DLD1 (cell line): ENCODE measurements around the gene GPR158.

Experiments used
- in situ Hi-C: cut with HindIII; loops from 2 replicates; pipeline ENCODE4 v1.10.0; 2017; ENCODE audit warnings: low sequenced_read_pairs

GPR158 gene

DNA sequence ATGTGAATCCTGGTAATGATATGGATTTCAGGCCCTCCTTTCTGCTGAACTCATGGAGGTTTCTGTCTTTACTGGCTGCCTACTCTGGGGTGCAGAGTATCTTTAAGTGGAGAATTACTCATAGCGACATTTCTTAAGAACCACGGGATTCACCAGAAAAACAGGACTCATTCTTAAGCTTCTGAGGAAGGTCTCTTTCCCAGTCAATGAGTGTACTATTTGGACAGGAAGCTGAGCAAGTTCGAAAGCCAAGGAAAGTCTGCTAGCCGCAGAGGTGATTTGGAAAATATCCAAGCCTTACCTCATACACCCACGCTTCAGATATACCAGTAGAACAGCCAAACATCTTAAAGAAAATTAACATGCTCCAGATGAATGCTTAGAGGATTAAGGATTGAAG is 381.7 kb downstream of the GPR158 start:
- in situ Hi-C loops, result no loop called here

DNA sequence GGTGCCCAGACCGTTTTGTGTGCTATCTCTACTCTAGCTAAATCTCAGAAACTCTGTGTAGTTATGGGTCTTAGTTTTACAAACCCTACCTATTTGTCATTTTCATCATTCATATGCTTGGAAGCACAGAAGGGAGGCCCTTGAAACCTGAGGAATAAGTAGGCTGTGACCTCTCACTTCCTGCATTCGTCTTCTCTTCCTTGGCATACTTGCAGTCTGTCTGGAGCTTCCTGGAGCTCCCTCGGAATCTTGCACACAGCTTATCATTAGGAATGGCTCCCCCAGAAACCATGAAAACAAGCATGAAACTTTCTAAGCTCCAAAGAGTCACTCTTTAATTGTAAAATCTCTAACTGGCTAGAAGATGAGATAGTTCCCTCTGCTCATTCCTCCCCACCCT is 382.3 kb downstream of the GPR158 start:
- in situ Hi-C loops, result no loop called here

DNA sequence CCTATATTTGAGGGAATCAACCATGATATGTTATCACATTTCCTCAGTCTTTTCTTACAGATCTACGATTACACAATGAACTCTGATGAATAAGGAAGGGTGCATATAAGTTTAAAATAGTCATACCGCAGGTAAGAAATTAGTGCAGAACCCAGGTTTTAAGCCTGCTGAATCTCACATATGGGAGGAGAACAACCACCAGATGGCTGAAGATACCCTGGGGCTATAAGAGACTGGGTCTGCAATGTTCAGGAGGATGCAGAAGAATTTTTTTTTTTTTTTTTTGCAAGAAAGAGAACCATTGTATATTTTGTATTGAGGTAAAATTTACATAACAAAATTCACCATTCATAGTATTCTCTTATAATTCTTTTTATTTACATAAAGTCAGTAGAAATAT is 387.0 kb downstream of the GPR158 start:
- in situ Hi-C loops, result no loop called here

DNA sequence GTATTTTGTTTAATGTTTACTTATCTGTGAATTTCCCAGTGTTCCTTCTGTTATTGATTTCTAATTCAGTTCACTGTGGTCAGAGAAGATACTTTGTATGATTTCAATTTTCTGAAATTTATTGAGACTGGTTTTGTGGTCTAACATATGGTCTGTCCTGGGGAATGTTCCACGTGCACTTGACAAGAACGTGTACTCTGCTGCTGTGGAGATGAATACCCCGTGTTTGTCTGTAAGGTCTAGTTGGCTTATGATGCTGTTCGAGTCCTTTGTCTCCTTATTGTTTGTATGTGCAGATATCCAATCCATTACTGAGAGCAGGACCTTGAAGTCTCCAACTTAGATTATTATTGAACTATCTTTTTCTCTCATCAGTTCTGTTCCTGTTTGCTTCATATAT is 387.7 kb downstream of the GPR158 start:
- in situ Hi-C loops, result no loop called here

DNA sequence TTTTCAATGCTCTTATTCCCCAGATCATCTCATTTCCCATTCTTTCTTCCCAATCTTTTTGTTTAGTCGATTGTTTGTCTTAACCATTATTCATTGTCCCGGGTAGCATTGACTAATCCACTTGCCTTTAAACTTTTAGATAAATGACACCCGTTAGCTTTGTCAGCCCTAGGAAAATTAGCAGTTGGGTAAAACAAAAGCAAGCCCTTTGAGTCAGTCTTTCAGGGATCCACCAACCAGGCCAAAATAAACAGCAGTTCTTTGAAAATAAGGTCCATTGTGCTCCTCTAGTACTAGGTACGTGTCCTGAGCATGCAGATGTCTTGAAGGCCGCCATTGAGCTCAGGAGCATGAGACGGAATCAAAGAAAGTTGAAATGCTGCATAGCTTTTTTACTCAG is 389.6 kb downstream of the GPR158 start:
- in situ Hi-C loops, result no loop called here

DNA sequence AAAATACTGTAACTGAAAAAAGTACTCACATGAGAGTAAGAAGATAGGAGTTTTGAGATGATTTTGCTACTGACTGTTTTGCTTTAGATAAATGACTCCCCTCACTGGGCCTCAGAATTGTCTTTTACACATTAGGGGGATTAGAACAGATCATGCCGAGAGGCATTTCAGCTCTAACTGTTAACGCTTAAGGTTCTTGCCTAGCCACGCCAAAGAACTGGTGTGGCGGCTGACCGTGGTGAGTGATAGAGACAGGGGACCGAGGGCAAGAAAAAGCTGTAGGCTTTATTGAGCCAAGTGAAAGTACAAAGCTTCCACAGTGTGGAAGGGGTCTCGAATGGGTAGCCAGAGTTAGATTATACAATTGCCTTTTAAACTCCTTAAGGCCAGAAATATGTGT is 390.8 kb downstream of the GPR158 start:
- in situ Hi-C loops, result no loop called here

DNA sequence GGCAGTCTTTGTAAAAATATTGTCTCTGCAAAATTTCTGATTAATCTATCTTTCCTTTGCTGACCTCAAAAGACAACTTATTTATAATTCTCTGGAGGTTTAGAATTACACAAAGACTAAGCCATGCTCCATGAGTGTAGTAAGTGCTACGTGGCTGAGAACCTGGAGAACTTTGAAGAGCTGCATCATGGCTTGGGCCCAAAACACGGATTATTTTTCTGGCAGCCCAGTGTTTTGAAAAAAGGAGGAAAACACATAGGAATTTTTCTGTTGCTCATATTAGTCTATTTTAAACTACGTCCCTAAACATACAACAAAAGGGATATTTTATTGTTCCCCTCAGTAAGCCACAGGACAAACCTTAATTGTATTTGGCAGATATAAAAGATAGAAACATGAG is 398.5 kb downstream of the GPR158 start:
- in situ Hi-C loops, result no loop called here

DNA sequence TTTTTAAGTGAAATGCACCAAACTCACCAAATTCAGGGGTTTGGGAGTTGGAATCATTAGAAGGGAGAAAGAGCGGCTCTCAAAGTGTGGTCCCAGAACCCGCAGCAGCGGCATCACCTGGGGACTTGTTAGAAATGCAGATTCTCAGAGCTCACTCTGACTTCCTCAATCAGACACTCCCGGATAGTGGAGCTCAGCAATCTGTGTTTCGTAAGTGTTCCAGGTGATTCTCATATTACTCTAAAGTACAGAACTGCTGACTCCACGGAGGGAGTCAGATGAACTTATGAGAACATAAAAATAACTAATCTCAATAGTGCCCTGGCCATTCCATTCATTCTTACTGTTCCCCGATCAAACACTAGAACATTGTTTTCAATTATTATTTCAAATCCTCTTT is 400.5 kb downstream of the GPR158 start:
- in situ Hi-C loops, result no loop called here

DNA sequence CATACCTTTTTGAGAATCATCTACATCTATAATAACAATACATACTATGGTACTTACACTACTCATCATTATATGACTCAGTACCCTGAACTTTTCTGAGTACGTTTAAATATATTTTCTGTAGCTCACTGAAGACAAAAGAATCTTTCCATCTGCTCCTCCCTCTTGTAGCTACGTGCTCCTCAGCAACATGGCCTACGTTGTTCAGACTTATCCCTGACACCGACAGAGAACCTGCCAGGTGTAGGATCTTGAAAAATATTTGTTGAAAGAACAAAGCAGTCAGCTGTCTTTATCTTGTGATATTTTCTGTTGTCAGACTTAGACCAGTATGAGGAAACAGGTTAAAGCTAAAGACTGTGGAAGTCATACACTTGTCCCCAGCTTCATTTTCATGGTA is 403.3 kb downstream of the GPR158 start:
- in situ Hi-C loops, result no loop called here

DNA sequence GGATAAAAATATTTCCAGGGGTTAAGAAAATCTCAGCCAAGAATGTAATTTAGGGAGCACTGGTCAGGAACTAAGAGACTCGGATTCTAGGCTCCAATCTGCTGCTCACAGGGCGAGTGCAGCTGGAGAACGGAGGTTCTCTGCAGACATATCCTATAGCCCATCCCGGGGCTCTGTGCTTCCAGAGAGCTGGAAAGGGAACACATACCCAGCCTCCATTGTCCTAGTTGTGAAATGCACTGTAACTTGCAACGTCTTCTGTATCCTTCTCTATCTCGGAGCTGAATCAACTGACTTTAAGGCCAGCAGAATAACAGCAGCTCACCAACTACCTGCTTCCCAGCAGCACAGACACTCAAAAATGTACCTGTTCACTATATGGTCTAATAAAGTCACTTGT is 408.2 kb downstream of the GPR158 start:
- in situ Hi-C loops, result no loop called here

DNA sequence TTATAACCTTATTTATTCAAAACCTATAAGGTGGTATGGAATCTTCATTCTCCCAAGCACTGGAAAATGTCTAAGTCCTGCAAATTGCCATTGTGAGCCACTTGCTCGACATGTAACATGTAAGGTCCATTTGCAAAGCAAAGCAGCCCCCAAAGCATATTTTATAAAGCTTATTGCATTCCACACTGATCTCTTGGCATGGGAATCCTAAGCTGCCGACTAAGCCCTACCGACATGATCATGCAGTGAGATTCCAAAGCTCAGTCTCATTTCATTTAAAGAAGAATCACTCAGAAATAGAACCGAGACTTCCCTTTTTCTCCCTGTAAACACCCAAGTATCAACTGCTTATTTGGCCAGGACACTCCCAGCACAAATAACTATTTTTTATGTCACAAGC is 425.9 kb downstream of the GPR158 start:
- in situ Hi-C loops, result no loop called here

DNA sequence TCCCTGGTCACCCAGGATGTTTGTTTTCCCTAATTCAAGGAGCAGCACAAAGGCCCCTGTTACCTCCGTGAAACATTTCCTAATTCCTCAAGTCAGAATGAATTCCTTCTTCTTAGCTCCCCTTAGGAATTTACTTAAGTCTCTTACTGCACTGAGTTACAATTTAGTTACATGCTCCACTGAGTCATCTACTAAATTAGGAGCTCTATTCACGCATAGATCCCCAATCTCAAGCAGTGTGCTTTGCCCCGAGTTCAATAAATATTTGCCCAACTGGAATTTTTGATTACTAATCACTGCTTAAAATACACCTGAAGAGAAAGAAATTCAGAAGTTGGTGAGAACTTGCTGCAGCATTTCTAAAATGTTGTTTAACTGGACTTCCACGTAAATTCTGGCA is 429.8 kb downstream of the GPR158 start:
- in situ Hi-C loops, result no loop called here

DNA sequence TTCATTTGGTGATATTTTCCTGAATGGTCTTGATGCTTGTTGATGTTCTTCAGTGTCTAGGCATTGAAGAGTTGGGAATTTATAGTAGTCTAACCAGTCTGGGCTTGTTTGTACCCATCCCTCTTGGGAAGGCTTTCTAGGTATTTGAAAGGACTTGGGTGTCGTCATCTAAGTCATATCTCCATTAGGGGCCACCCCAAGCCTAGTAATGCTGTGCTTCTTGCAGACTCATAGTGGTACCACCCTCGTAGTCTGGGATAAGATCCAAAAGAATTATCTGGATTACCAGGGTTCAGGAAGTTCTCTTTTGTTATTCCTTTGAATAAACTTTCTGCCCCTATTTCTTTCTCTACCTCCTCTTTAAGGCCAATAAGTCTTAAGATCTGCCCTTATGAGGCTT is 439.9 kb downstream of the GPR158 start:
- in situ Hi-C loops, result no loop called here

DNA sequence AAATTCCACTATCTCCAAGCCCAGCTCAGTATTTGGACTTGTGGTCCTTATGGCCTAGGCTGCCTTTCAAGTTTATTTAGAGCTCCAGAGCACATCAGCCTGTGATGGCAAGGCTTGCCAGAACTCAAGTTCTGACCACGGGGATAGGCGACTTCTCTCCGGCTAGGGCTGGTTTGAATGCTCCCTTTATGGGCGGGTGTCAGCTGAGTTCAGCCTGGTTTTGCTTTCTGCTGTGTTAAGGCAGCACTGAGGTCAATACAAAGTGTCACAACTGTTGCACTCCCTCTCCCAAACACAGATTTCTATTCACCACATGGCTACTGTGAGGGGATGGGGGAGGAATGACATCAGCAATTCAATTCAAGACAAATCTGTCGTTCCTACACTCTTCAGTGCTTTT is 441.1 kb downstream of the GPR158 start:
- in situ Hi-C loops, result no loop called here

DNA sequence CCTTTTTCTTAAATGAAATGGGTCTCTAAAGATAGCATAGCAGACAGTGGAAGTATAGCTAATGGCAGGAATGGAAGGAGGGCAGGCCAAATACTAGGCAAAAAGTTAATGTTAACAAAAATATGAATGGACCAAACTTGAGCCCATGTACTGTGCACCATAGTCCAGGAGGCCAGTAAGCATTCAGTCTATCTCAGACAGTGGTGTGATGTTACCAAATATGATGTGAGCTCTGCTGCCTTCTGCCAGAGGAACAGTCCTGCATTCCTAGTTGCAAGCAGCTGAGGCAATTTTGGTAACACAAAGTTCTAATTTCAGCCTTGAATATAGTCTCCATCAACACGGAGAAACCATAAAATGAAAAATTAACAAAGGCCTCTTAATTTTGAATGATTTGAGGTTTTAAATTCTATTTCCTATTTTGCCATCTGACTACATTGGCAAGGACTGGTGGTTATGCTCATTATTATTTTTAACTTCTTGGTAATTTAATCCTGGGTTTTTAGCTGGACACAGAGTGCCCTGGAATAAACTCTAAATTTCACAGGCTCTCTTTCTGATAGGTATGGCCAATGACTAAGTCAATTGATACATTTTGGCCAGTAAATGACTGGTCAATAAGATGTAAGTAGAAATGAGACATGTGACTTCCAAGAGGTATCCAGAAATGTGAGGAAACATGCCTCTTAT is 442.2 kb downstream of the GPR158 start:
- in situ Hi-C loops, result no loop called here

DNA sequence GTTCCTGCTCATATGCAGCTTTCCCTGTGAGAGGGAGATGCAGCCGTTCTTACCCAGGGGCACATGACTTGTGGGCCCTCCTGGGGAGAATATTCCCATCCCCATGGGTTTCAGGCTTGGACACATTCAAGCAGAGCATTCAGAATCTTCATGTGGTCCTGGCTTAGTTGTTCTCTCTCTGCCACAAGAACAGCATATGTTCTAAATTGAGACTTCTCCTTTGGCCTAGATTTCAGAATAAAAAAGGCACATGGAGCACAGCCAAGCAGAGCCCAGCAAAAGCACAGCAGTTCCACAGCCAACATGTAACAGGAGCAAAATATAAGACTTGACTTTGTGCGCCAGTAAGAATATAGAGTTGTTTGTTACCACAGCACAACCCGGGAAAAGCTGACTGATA is 452.8 kb downstream of the GPR158 start:
- in situ Hi-C loops, result no loop called here

DNA sequence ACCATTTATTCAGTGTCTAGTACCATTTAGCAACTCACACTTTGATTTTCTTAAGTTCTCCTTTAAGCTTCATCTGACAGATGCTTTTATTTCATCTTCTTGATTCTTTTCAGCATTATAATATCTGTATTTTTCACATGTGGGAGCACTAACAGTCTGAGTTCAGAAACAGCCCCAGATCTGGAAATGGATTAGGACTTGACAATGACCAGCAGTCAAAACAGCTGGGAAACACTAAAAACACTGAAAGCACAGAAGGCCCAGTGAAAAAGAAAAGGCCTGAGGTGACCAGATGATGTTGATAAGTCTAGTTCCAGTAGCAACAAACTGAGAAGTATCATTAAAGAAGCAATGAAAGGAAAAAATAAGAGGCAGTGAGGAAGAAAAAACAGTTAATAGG is 454.5 kb downstream of the GPR158 start:
- in situ Hi-C loops, result no loop called here

DNA sequence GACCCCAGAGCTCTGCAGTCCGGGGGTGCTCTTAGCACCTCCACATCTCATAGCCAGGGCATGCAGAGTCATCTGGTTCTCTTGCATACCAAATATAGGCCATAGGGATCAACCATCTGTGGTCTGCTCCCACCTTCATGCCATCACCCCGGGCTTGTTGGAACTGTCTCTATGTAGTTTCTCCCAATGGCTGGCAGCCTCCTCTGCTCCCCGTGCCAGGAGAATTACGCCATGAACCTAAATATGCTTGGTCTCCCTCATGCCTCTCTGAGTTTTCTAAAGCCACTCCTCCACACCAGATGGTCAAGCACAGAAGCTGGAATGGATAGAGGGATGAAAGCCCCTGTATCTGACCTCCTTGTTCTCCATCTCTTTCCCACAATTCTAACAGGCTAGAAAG is 456.7 kb downstream of the GPR158 start:
- in situ Hi-C loops, result no loop called here

DNA sequence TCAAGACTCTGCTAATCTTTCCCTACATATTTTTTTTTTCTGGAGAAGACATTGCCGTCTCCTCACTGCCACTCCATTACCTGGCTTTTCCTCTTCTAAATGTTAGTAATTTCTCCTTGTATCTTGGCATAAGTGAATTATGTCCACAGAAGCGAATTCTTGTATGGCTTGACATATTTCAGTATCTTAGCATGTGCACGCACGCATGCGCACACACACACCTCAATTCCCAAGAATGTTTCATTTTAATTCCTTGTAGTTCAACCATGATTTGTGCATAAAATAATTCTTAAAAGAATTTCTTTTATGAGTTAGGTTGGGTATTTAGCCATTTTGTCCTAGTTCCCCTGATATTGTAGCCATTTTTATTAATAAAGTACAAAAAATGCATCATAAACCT is 458.0 kb downstream of the GPR158 start:
- in situ Hi-C loops, result no loop called here

DNA sequence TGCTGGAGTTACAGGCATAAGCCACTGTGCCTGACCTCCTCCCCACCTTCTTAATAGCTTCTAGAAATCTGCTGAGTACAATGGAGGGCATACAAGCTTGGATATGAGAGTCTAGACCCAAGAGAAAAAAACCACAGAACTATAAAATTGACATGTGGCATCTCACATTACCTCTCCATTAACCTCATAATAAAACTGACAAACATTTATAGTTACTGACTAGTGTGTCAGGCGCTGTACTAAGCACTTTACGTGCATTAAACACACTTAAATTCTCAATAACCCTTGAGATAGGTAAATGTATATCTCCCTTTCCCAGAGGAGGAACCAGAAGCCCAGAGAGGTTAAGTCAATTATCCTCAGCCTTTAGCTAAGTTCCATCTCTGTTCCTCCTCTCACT is 458.7 kb downstream of the GPR158 start:
- in situ Hi-C loops, result no loop called here

DNA sequence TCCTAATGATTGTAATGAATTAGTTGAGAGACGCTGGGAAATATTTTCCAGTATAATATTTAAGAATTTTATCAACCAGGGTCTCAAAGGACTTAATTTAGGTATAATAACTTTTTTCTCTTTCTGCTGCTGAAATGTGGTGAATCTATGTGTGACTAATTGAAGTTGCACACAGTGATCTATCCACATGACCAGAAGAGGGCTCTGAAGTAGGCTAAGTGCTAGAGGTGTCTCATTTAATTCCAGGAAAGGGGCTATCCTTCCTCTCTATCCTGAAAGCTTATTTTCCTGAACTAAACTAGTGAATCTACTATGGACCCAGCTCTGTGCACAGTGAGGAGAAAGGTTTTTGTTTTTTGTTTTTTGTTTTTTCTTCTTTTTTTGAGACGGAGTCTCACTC is 464.8 kb downstream of the GPR158 start:
- in situ Hi-C loops, result no loop called here

DNA sequence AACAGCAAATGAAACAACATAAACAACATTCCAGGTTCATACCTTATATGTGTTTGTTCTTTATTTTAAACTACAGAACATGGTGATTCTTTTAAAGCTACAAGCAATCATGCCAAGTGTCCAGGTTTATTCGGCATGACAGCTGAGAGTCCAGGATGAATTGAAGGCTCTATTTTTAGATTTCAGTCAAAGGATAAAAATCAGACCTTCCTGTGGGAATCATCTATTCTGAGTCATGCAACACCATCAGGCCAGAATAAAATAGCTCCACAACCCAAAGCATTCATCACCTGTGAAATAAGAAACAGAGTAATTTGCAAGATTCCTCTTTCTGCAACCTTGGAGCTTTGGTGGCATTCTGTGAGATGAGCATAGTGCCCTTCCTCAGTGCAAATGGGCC is 466.8 kb downstream of the GPR158 start:
- in situ Hi-C loops, result no loop called here

DNA sequence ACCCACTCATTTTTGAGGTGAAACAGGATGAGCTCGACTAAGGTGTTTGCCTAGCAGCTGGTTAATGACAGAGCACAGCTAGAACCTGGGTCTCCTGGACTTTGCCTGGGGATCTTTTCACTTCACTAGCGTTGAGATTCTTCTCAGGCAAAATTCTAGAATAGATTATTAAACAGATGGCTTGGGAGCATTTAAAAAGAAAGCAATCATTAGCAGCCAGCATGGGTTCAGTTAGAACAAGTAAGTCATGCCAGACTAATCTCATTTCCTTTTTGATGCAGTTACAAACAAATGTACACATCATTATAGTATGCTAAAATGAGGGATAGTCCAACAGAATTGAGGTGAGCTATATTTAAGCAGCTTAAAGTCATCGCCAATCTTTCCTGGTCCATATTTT is 467.9 kb downstream of the GPR158 start:
- in situ Hi-C loops, result no loop called here

DNA sequence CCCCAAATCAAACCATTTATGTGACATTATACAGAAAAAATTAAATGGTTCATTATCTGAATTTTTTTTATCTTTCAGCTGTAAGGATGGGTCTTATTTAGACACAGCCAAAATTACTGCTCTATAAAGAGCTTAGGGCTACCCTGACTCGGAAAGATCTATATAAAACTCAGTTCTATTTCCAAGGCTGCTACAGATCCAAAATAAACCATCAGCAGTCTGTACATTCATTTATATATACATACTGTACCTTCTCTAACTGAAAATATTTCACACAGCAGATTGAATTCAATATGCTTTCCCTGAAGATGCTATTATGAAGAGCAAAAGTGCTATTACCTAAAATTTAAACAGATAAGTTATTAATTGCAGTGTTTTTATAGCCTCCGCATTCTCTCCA is 471.6 kb downstream of the GPR158 start:
- in situ Hi-C loops, result no loop called here
